Measurements from ENCODE around the gene MED26. TPM values are rescaled to one million over a fixed set of nuclear protein-coding genes. Genes with fewer than 3 reads are reported as not detected.

The MED26 gene
- total and polyA plus RNA-seq, 11 donors: 3.6 to 7.5 (median 4.6) TPM

- H3K4me3 ChIP-seq: no peak overlapping the region
- peak overlapping the region in 10 of 12 donors; percentile 8 to 76 (median 58) for H3K27ac ChIP-seq
- peaks cover 6 to 79% (median 40%) of the 10 kb centered on the region in 12 donors for H3K4me1 ChIP-seq
- 47 to 55% (median 53%) methylated on average over 3 of the region's 3 CpGs for WGBS, 4 donors
- no peaks in the 10 kb centered on the region for H3K27me3 ChIP-seq
- H3K9me3 ChIP-seq: no peaks in the 10 kb centered on the region
- TF ChIP-seq CTCF (IDR thresholded peaks at IDR 0.05) (peak in 1 of 12 donors; percentile 5), POLR2A (IDR thresholded peaks at IDR 0.05) (no peak)
- intact Hi-C loops (cut with DNase I): no loop called here
- no peaks in the 10 kb centered on the region for H3K36me3 ChIP-seq
- DNase-seq (no peak), ATAC-seq (no peak)
These were observed 15.4 kb downstream of the MED26 start for GRCh38 chr19:16612636-16613035.

- no peak for DNase-seq
- H3K9me3 ChIP-seq: no peaks in the 10 kb centered on the region
- no peak overlapping the region for H3K4me3 ChIP-seq
- no peaks in the 10 kb centered on the region for H3K36me3 ChIP-seq
- TF ChIP-seq CTCF (IDR thresholded peaks at IDR 0.05) (no peak), POLR2A (IDR thresholded peaks at IDR 0.05) (no peak)
- H3K4me1 ChIP-seq: peaks cover 6 to 87% (median 45%) of the 10 kb centered on the region in 12 donors
- WGBS, 4 donors: 92 to 96% (median 93%) methylated on average over 6 of the region's 6 CpGs
- H3K27ac ChIP-seq: peak overlapping the region in 9 of 12 donors; percentile 35 to 76 (median 63)
- intact Hi-C loops (cut with DNase I): no loop called here
- no peak for ATAC-seq
- no peaks in the 10 kb centered on the region for H3K27me3 ChIP-seq
These were observed 16.9 kb downstream of the MED26 start for GRCh38 chr19:16611121-16611520.

- H3K4me1 ChIP-seq: peaks cover 6 to 81% (median 55%) of the 10 kb centered on the region in 12 donors
- H3K36me3 ChIP-seq: no peaks in the 10 kb centered on the region
- DNase-seq (no peak), ATAC-seq (no peak)
- WGBS, 4 donors: 80 to 95% (median 84%) methylated on average over 5 of the region's 5 CpGs
- no peak overlapping the region for H3K4me3 ChIP-seq
- intact Hi-C loops (cut with DNase I): no loop called here
- TF ChIP-seq CTCF (IDR thresholded peaks at IDR 0.05) (no peak), POLR2A (IDR thresholded peaks at IDR 0.05) (no peak)
- H3K27ac ChIP-seq: no peak overlapping the region
- no peaks in the 10 kb centered on the region for H3K9me3 ChIP-seq
- no peaks in the 10 kb centered on the region for H3K27me3 ChIP-seq
These were observed 18.3 kb downstream of the MED26 start for GRCh38 chr19:16609511-16610200.

- ATAC-seq: peak; percentile 48 to 75 (median 61)
- intact Hi-C loops (cut with DNase I): no loop called here
- Histone ChIP-seq H3K27ac (peak overlapping the region in 8 of 12 donors; percentile 1 to 89 (median 58)), H3K36me3 (no peaks in the 10 kb centered on the region), H3K4me3 (no peak overlapping the region), H3K4me1 (peaks cover 6 to 90% (median 56%) of the 10 kb centered on the region in 12 donors), H3K27me3 (no peaks in the 10 kb centered on the region), H3K9me3 (no peaks in the 10 kb centered on the region)
- WGBS, 4 donors: 56 to 83% (median 77%) methylated on average over 1 of the region's 1 CpG
- DNase-seq: no peak
- TF ChIP-seq POLR2A (IDR thresholded peaks at IDR 0.05) (no peak), CTCF (IDR thresholded peaks at IDR 0.05) (no peak)
These were observed 19.7 kb downstream of the MED26 start for GRCh38 chr19:16608290-16608739.

Measured in heart left ventricle (tissue), 16 donors.